ENCODE measurements around the gene DNAH3.

The DNAH3 gene

DNA sequence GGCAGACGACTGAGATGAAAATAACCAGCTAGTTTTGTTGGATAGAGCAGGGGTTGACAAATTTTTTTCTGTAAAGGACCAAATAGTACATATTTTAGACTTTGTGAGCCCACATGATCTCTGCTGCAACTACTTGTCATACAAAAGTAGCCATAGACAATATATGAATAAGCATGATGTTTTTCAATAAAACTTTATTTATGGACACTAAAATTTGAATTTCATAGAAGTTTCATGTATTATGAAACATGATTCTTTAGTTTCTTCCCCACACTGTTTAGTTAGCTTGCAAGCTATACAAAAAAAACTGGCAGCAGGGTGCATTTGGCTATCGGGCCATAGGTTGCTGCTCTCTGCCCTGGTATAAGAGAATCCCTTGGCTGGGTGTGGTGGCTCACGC, 193.5 kb downstream of the DNAH3 start:
- Histone ChIP-seq H3K36me3 (replicated peaks) (no peaks in the 10 kb centered on the region), H3K4me3 (ENCODE audit: low read depth, low read length) (no peak overlapping the region), H3K27me3 (replicated peaks) (no peaks in the 10 kb centered on the region), H3K27ac (no peak overlapping the region)
- in situ Hi-C loops (cut with HindIII; ENCODE audit: low pct_ligation_motif_present, low sequenced_read_pairs): no loop called here
- TF ChIP-seq, protein P1, sequence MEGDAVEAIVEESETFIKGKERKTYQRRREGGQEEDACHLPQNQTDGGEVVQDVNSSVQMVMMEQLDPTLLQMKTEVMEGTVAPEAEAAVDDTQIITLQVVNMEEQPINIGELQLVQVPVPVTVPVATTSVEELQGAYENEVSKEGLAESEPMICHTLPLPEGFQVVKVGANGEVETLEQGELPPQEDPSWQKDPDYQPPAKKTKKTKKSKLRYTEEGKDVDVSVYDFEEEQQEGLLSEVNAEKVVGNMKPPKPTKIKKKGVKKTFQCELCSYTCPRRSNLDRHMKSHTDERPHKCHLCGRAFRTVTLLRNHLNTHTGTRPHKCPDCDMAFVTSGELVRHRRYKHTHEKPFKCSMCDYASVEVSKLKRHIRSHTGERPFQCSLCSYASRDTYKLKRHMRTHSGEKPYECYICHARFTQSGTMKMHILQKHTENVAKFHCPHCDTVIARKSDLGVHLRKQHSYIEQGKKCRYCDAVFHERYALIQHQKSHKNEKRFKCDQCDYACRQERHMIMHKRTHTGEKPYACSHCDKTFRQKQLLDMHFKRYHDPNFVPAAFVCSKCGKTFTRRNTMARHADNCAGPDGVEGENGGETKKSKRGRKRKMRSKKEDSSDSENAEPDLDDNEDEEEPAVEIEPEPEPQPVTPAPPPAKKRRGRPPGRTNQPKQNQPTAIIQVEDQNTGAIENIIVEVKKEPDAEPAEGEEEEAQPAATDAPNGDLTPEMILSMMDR (IDR thresholded peaks at IDR 0.05; ENCODE audit: low read depth, low read length, missing control alignments): no peak
- no peak for DNase-seq

DNA sequence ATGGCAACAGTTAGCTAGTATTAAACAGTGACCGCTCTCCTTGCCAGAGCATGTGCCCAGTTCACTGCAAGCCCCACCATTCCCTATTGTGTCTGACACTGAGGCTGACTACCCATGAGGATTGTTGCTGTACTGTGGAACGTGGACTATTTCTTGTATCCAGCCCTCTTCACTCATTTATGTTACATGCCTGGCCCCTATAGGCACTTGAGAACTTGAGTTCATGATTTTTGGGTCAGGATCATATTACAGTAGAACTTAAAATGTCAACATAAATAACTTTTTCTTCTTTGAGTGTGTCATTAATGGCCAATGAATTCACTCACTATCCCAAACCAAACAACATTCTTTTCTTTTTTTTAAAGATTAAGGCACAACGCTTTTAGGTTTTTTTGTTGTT, 194.3 kb downstream of the DNAH3 start:
- in situ Hi-C loops (cut with HindIII; ENCODE audit: low pct_ligation_motif_present, low sequenced_read_pairs): no loop called here
- H3K27ac ChIP-seq: no peak overlapping the region
- H3K4me3 ChIP-seq (ENCODE audit: low read depth, low read length): no peak overlapping the region
- no peaks in the 10 kb centered on the region for H3K36me3 ChIP-seq (replicated peaks)
- no peaks in the 10 kb centered on the region for H3K27me3 ChIP-seq (replicated peaks)
- TF ChIP-seq, protein P1 (IDR thresholded peaks at IDR 0.05; ENCODE audit: low read depth, low read length, missing control alignments): no peak
- DNase-seq: no peak

DNA sequence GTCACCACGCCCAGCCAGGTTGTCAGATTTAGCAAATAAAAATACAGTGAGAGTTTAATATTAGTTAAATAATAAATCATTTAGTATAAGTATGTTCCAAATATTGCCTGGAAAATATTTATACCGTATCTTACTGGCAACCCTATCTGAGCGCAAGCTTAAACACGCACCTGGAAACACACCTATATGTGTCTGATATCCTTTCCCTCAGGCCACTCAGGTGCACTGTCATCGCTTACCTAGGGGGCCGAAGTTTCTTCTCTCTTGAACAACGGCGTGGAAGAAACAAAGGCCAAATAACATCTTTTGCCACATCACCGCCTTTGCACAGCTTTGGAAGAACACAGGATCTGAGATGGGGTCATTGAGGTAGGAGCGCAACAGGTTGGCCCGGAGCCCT, 196.1 kb downstream of the DNAH3 start:
- no peak overlapping the region for H3K4me3 ChIP-seq (ENCODE audit: low read depth, low read length)
- DNase-seq: no peak
- no peaks in the 10 kb centered on the region for H3K36me3 ChIP-seq (replicated peaks)
- H3K27ac ChIP-seq: no peak overlapping the region
- no peaks in the 10 kb centered on the region for H3K27me3 ChIP-seq (replicated peaks)
- TF ChIP-seq, protein P1 (IDR thresholded peaks at IDR 0.05; ENCODE audit: low read depth, low read length, missing control alignments): no peak
- in situ Hi-C loops (cut with HindIII; ENCODE audit: low pct_ligation_motif_present, low sequenced_read_pairs): no loop called here

DNA sequence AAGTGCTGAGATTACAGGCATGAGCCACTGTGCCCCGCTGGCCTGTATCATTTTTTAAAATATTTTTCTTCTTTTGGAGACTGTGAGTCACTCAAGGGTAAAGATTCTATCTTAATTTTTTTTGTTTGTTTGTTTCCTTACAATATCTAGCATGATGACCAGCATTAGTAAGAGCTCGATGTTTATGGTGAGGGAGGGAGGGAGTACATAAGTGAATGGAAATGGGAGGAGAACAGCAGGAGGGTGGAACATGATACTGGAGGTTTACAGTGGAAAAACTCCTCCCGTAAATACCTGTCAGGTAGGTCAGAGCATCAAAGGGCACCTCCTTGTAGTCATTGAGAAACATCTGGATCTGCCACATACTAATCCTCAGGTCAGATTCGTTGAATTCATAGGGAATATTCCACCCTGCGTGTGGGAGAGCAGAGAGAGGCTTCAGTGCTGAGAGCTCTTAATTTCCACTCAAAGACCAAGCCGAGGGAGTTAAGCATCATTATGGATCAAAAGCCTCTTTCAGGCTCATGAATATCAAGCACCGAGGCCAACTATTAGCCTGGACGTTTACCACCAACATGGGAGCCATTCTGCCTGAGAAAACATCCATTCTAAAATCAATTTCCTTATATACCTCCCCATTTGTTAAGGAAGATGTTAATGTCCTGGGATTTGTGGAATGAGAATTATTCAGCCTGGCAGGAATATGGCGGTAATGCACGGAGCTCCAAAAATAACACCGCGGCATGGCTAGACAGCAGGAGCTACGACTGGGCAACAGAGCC, 198.3 kb downstream of the DNAH3 start:
- Histone ChIP-seq H3K4me3 (ENCODE audit: low read depth, low read length) (no peak overlapping the region), H3K27me3 (replicated peaks) (no peaks in the 10 kb centered on the region), H3K36me3 (replicated peaks) (no peaks in the 10 kb centered on the region), H3K27ac (no peak overlapping the region)
- in situ Hi-C loops (cut with HindIII; ENCODE audit: low pct_ligation_motif_present, low sequenced_read_pairs): no loop called here
- no peak for DNase-seq
- TF ChIP-seq, protein P1 (IDR thresholded peaks at IDR 0.05; ENCODE audit: low read depth, low read length, missing control alignments): no peak

DNA sequence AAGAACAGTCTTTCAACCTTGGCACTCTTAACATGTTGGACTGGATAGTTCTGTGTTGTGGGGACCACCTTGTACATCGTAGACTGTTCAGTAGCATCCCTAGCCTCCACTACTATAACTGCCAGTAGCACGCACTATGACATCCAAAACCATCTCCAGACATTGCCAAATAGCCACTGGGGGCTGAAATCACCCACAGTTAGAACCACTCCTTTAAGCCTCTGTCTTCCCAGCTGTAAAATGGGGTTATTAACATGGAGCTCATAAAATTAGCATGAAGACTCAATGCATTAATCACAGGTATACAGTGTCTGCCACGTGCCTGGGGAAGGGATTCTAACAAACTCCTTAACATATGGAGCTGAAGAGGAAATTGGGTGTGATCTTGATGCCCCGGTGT, 200.4 kb downstream of the DNAH3 start:
- no peak overlapping the region for H3K4me3 ChIP-seq (ENCODE audit: low read depth, low read length)
- H3K27me3 ChIP-seq (replicated peaks): no peaks in the 10 kb centered on the region
- H3K36me3 ChIP-seq (replicated peaks): no peaks in the 10 kb centered on the region
- no peak for DNase-seq
- TF ChIP-seq, protein P1 (IDR thresholded peaks at IDR 0.05; ENCODE audit: low read depth, low read length, missing control alignments): no peak
- in situ Hi-C loops (cut with HindIII; ENCODE audit: low pct_ligation_motif_present, low sequenced_read_pairs): no loop called here
- H3K27ac ChIP-seq: no peak overlapping the region

DNA sequence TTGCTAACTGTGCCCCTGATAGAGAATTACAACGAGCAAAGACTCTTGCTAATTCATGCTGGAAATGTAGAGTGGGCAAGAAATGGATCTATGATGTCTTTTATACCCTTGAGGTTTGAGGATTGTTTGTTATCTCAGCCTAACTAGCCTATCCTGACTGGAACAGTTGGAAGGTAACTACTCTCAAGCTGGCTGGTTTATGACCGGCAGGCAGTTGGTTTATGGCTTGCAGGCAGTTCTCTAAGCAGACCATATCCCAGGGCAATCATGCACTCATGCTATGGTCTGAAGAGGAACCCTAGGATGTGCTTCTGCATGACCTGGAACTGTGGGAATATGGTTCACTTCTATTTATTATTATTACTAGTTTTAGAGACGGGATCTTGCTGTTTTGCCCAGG, 201.0 kb downstream of the DNAH3 start:
- no peak overlapping the region for H3K4me3 ChIP-seq (ENCODE audit: low read depth, low read length)
- TF ChIP-seq, protein P1 (IDR thresholded peaks at IDR 0.05; ENCODE audit: low read depth, low read length, missing control alignments): no peak
- DNase-seq: no peak
- no peaks in the 10 kb centered on the region for H3K36me3 ChIP-seq (replicated peaks)
- in situ Hi-C loops (cut with HindIII; ENCODE audit: low pct_ligation_motif_present, low sequenced_read_pairs): no loop called here
- H3K27ac ChIP-seq: no peak overlapping the region
- no peaks in the 10 kb centered on the region for H3K27me3 ChIP-seq (replicated peaks)

Measured in brain microvascular endothelial cell (primary cell).